GM12892 (cell line): ENCODE measurements around the gene CAPZB.

Source experiments
- DNase-seq: peaks from one replicate; pipeline ENCODE4 v3.0.0; 2011; ENCODE audit not compliant: insufficient read length
- FAIRE-seq: peaks from 2 replicates; lab custom pipeline; 2011; peaks lifted over from hg19 to GRCh38; lab: Jason Lieb, UNC
- POLR2A ChIP-seq: IDR thresholded peaks from 2 replicates; pipeline ENCODE4 v1.6.1; 2011; ENCODE audit warnings: low read depth, low read length, control low read depth
- POLR2AphosphoS5 ChIP-seq: IDR thresholded peaks from 2 replicates; pipeline ENCODE4 v1.6.1; 2011; ENCODE audit warnings: low read depth, low read length, control low read depth
- TAF1 ChIP-seq: IDR thresholded peaks from 2 replicates; pipeline ENCODE4 v1.6.1; 2011; ENCODE audit warnings: low read depth, mild to moderate bottlenecking, control low read depth, low read length, borderline replicate concordance

Gene CAPZB

DNA sequence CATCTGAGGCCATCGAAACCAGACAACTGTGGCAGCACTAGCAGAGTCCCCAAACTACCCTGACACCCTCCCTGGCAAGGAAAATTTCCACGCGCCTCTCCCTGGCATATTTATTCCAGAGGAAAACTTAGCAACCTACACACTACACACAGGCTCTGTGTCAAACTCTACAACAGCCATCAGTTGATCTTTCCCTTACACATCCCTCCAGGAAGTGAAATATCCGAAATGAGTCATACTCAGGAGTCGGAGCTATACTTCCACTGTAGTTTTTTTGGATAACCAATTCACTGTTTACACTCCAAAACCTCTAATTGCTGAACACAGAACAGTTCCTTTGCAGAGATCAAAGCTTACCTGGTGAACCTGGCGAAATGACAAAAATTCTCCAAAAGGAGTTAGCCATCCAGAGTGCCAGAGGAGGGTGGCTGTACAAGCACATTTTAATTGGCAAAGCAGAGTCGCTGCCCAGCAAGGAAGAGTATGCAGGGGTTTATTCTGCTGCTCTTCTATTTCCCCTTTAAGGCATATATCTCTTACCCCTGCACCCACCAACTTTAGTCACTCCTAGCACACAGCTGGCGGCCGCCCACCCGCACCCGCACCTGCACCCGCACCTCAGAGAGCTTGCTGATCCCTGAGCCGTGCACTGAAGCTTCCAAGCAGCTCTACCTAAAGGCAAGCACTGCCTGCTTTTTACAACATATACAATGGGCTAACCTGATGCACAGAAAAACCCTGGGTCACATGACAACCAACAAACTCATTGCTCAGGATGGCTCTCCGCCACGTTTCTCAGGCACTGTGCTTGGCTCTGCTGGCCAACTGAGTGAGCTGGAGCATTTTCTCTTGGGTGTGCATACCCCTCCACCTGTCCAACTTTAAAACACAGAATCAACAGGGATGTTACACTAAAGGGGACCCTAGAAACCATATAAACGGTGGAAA lies 54.9 kb downstream of the CAPZB start:
- no peak for TF ChIP-seq POLR2A
- TF ChIP-seq TAF1: no peak
- TF ChIP-seq POLR2AphosphoS5: no peak
- DNase-seq (no peak), FAIRE-seq (no peak)

DNA sequence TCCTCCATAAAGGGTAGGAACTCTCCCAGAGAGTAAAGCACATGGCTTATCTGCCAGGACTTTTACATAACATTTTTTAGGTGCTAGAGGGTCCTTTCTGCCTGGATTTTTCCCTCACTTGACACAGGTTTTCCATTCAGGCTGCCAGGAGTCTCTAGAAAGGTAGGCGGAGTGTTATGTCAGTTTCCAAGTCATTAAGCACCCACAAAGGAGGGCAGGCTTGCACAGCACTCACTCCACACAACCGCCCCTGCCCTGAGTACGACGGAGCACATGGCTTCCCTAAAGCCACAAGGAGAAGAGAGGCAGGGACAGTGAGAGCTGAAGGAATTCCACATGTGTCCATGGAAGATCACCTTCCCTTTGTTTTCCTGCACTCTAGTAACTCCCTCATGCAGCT lies 55.7 kb downstream of the CAPZB start:
- DNase-seq (no peak), FAIRE-seq (no peak)

DNA sequence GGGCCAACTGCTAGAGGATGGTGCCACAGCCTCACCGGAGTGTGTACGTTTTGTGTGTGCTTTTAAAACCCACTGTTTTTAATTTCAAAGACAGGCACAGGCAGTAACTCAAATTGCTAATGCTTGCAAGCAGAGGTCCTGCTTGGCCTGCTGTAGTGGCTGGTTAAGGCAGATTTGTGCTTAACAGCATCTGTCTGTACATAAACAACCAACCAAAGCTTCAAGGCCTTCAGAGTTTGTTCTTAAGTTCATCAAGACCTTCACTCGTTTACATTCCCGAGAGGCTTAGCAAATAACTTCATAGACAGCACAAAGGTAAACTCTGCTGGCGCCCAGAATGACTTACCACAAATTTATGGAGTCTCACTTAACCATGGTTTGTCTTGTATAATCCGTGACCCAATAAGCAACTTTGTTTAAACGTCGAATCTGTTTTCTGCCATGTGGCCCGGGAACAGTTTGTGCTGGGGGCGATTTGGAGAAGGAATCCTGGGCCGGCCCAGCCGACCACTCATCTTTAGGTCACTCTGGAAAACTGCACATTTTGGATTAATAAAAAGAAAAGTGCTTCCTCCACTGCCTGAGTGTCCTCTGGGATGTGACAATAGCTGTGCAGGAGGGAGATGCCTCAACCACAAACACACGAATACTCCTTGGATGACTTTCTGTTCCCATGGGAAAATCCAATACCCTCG lies 58.1 kb downstream of the CAPZB start:
- FAIRE-seq (no peak), DNase-seq (no peak)
- TF ChIP-seq POLR2AphosphoS5 (no peak), TAF1 (no peak), POLR2A (no peak)

More for the DNA sequence above, 55.7 kb downstream of the CAPZB start:
- TF ChIP-seq TAF1 (no peak), POLR2AphosphoS5 (no peak), POLR2A (no peak)

DNA sequence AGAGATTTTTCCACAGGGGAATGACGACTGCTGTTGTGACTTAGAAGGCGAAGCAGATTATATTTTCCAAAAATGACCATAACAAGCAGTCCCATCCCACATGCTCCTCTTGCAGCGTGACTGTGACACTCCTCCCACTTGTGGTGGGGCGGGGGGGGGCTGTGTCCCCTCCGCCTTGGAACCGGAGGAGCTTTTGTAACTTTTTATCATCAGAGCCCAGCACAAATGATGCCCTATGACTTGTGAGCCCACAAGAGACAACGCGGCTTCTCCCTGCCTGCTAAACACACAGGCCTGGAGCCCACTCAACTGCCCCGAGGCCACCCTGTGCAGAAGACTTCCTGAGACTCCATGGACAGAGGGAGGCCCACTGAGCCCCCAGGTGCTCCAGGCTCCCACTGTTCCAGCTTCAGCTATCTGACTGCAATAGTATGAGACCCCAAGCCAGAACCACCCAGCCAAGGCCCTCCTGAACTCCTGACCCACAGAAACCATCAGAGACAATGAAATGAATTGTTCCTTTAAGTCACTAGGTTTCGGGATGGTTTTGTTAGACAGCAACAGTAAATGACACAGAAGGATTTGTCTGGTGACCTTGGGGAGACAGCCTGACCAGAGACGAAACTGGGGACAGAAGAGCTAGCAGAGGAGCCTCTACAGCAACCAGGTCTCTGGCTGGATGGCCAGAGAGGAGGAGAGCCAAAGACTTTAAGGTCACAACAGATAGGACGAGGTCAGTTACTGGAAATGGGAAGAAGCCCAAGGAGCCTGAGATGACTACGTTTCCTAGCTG lies 58.8 kb downstream of the CAPZB start:
- DNase-seq (no peak), FAIRE-seq (no peak)

DNA sequence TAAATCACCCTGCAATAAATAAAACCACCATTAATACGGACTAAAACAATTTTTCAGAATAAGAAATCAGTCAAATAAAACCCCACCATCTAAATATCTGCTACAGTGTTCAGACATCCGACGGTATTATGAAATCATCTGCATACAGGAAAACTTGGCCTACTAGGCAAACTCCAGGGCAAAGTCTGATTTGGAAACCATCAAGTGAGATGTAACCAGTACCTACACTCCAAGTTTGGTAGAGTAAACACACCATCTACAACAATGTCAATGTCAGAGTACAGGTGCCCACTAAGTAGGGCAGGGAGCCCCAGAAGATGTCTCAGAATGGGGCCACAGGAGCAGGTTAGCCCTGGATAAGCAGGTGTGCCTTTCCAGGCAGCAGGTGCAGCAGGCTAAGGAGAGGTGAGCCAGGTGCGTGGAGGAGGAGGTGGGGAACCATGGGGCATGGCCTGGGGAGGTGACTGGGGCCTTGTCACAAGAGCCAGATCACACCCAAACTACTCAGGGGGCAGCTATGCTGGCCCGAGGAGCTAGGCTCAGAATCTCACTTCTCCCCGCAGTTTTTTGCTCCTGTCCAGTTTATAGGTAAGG lies 59.6 kb downstream of the CAPZB start:
- FAIRE-seq (peak; percentile 46), DNase-seq (no peak)
- TF ChIP-seq POLR2A: no peak
- no peak for TF ChIP-seq TAF1
- TF ChIP-seq POLR2AphosphoS5: no peak

More for the DNA sequence above, 58.8 kb downstream of the CAPZB start:
- TF ChIP-seq POLR2AphosphoS5: no peak
- TF ChIP-seq TAF1: no peak
- no peak for TF ChIP-seq POLR2A

DNA sequence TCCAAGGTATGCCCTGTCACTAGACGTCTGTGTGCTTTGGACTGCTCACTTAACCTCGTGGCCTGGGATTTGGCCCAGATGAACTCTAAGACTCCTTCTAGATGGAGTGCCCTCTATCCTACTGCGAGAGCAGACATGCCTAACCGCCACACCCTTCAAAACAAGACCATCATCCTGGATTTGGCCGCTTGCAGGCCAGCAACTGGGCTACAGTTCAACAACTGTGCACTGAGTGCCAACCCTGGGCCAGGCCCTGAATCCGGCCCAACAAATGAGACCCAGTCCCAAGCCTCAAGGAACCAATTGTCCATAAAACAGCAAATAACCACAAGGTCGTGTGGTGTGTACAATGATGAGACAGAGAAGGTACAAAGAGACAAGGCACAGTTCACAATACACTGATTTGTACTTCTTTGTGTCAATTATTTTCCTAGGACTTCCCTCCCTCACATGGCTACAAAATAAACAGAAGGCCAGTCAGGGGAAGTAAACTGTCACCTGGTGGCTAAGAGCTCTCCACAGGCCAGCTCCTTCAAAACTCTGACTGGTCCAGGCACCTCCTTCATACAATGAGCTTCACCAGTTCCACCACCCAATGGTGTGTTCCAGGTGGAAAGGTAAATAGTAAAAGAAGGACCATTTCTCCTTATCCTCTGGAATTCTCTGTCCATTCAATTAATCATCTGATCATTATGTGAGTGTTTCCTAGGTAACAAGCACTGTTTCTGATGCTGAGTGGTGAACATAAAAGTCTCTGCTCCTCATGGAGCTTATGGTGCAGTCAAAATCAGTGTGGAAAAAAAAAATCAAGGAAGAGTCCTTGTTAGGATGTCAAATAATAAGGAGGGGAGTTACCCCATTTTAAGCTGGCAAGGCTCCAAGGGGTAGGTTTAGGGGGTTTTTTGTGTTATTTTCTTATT lies 60.4 kb downstream of the CAPZB start:
- FAIRE-seq (no peak), DNase-seq (no peak)
- TF ChIP-seq POLR2AphosphoS5: no peak
- TF ChIP-seq POLR2A: no peak
- no peak for TF ChIP-seq TAF1

DNA sequence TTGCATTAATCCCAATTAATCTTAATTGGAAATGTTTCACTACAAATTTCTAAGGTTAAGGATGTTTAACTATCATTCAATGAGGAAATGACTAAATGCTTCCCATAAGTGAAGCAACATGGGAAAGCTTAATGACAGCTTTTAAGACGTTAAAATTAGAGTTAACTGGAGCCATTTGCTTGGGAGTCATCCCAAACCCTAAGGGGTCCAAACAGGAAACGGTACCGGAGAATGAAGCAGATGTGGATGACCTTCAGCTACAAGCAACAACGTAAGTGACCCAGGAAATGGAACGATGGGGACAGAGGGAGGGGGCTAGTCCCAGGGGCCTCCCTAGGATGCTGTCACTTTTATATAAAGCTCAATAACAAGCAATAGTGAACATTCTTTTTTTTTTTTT lies 62.2 kb downstream of the CAPZB start:
- no peak for TF ChIP-seq POLR2A
- no peak for DNase-seq
- FAIRE-seq: no peak

DNA sequence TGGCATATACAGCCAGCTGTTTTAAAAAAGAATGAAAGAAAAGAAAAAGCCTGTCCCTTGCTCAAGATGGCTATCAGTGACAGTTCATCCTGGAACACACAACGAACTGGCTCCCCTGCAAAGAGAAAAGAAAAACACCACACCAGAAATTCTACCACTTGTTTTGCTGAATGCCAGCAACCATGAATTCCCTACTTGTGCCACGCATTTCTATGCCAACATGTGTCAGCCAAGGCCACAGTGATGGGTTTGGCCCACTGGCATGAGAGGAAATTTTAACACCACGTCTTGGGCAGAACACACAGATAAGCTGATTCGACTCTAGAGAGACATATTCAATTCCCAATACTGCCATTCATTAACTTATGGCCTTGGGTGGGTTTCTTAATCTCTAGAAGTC lies 64.0 kb downstream of the CAPZB start:
- peak; percentile 73 for FAIRE-seq
- DNase-seq: no peak

DNA sequence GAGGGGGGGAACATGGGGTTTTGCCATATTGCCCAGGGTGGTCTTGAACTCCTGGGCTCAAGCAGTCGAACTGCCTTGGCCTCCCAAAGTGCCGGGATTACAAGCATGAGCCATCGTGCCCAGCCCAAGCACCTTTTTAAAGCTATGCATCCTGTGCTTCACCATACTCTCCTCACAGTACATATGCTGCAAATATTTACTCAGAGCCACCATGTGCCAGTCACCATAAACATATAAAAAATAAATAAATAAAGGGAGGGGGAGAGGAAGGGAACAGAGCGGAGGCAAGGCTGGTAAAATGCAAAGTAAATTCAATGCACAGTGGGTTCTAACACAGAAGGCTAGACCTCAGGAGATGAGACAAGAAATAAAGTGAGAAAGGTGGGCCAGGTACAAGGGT lies 64.7 kb downstream of the CAPZB start:
- TF ChIP-seq TAF1 (no peak), POLR2AphosphoS5 (no peak), POLR2A (no peak)
- no peak for DNase-seq
- no peak for FAIRE-seq

More for the DNA sequence above, 64.0 kb downstream of the CAPZB start:
- TF ChIP-seq POLR2A: no peak

DNA sequence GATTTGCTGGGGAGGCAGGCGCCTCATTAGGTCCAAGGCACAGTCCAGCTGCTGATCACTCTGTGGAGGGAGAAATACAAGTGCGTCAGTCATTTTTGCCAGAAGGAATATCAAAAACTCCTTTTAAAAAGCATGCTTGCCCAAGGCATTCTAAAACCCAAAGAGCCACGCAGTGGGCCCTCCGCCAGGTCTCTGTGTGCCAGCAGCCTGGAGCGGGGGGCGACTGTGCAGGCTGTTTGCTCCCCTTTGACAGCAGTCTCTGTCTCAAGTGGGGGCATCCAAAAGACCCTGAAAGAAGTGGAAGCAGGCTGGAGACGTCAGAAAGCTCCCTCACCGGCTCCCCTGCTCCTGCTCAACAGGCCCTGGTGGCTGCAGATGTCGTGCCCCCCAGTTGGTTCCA lies 65.6 kb downstream of the CAPZB start:
- TF ChIP-seq POLR2AphosphoS5: no peak
- TF ChIP-seq TAF1: no peak
- no peak for TF ChIP-seq POLR2A
- DNase-seq (no peak), FAIRE-seq (no peak)
